Stomach smooth muscle (tissue), 2 donors: ENCODE measurements around the gene ERCC2.
"Not testable (repeated sequence)": the region's sequence is repeated elsewhere in the genome, so short reads cannot be mapped to it uniquely, and the experiment has no call there.

Experiments
- H3K27ac ChIP-seq: one replicate; pipeline ENCODE4 v1.7.0; 2013; ENCODE audit warnings: mild to moderate bottlenecking, low read length, inconsistent platforms
- H3K27me3 ChIP-seq, 2 donors: one replicate each; pipeline ENCODE4 v1.7.0; 2013; ENCODE audit warnings: low read length in 2 of 2; ENCODE audit not compliant: insufficient read depth in 2 of 2, control insufficient read depth in 1 of 2
- H3K36me3 ChIP-seq, 2 donors: one replicate each; pipeline ENCODE4 v1.7.0; 2013; ENCODE audit warnings: low read length in 2 of 2; ENCODE audit not compliant: control insufficient read depth in 2 of 2, insufficient read depth in 2 of 2
- H3K4me1 ChIP-seq: one replicate; pipeline ENCODE4 v1.7.0; 2013; ENCODE audit warnings: low read length; ENCODE audit not compliant: control insufficient read depth, insufficient read depth
- H3K4me3 ChIP-seq, 2 donors: one replicate each; pipeline ENCODE4 v1.7.0; 2013; ENCODE audit warnings: low read length in 2 of 2
- H3K9ac ChIP-seq, 2 donors: one replicate each; pipeline ENCODE4 v1.7.0; 2013; ENCODE audit warnings: low read length in 2 of 2, mild to moderate bottlenecking in 1 of 2
- H3K9me3 ChIP-seq, 2 donors: one replicate each; pipeline ENCODE4 v1.7.0; 2013; ENCODE audit warnings: low read length in 2 of 2; ENCODE audit not compliant: control insufficient read depth in 2 of 2
- donor health status: healthy.
- donor health status: Pancreatic carcinoma.

ERCC2 gene

DNA sequence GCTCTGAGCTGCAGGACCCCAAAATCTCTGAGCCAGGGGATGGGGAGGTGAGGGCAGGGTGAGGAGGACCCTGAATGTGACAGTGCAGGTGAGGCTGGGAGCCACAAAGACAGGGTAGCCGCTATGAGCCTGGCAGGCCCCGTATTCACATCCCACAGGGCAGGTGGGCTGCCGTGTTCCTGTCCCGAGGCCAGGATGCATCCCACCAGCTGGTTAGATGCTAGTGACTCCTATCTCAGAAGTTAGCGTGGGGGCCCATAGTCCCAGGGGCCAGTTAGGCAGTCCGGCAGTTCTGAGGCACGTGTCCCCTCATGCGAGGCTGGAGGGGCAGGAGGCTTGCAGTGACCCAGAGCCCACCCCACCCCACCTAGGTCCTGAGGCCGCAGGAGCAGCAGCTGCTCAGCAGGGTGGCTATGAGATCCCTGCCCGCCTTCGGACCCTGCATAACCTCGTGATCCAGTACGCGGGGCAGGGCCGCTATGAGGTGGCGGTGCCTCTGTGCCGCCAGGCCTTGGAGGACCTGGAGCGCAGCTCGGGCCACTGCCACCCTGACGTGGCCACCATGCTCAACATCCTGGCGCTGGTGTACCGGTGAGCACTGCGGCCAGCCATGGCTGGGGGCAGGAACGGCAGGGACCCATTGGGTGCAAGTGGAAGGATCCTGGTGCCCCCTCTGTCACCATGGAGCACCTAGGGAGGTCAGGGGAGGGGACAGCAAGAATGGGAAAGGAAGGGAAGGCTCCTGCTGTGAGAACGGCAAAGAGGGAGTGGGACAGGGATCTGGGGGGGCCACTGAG is 22.6 kb downstream of the ERCC2 start:
- no peak overlapping the region for H3K4me3 ChIP-seq
- no peak overlapping the region for H3K9ac ChIP-seq
- no peak overlapping the region for H3K27ac ChIP-seq
- H3K4me1 ChIP-seq: peaks cover 4% of the 10 kb centered on the region
- H3K36me3 ChIP-seq: peaks cover 0 to 9% of the 10 kb centered on the region in 2 donors
- H3K9me3 ChIP-seq: no peaks in the 10 kb centered on the region
- H3K27me3 ChIP-seq: peaks cover 16 to 23% of the 10 kb centered on the region in 2 donors

DNA sequence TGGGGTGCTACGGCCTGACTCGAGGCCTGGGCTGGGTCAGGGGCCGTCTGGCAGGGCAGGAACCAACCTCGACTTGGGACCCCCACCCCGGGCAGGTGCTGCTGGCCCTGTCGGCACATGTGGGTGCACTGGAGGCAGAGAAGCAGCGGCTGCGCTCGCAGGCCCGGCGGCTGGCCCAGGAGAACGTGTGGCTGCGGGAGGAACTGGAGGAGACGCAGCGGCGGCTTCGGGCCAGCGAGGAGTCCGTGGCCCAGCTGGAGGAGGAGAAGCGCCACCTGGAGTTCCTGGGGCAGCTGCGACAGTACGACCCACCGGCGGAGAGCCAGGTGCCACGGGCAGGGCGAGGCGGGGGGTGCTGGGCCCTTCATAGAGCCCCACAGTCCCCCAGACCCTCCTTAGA is 23.9 kb downstream of the ERCC2 start:
- no peak overlapping the region for H3K27ac ChIP-seq
- peaks cover 4% of the 10 kb centered on the region for H3K4me1 ChIP-seq
- no peak overlapping the region for H3K4me3 ChIP-seq
- H3K36me3 ChIP-seq: peaks cover 0 to 2% of the 10 kb centered on the region in 2 donors
- no peak overlapping the region for H3K9ac ChIP-seq
- H3K9me3 ChIP-seq: no peaks in the 10 kb centered on the region
- H3K27me3 ChIP-seq: peaks cover 21 to 28% of the 10 kb centered on the region in 2 donors

DNA sequence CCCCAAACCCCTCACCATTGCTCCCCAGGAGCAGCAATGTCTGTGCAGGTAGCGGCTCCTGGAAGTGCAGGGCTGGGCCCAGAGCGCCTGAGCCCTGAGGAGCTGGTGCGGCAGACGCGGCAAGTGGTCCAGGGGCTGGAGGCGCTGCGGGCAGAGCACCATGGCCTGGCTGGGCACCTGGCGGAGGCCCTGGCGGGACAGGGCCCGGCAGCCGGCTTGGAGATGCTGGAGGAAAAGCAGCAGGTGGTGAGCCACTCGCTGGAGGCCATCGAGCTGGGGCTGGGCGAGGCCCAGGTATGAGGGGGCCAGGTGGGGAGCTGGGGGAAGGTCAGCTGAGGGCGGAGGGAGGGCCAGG is 24.9 kb downstream of the ERCC2 start:
- Histone ChIP-seq H3K36me3 (no peaks in the 10 kb centered on the region), H3K4me1 (peaks cover 9% of the 10 kb centered on the region), H3K27me3 (peaks cover 24 to 33% of the 10 kb centered on the region in 2 donors), H3K27ac (no peak overlapping the region), H3K4me3 (no peak overlapping the region), H3K9ac (no peak overlapping the region), H3K9me3 (no peaks in the 10 kb centered on the region)

DNA sequence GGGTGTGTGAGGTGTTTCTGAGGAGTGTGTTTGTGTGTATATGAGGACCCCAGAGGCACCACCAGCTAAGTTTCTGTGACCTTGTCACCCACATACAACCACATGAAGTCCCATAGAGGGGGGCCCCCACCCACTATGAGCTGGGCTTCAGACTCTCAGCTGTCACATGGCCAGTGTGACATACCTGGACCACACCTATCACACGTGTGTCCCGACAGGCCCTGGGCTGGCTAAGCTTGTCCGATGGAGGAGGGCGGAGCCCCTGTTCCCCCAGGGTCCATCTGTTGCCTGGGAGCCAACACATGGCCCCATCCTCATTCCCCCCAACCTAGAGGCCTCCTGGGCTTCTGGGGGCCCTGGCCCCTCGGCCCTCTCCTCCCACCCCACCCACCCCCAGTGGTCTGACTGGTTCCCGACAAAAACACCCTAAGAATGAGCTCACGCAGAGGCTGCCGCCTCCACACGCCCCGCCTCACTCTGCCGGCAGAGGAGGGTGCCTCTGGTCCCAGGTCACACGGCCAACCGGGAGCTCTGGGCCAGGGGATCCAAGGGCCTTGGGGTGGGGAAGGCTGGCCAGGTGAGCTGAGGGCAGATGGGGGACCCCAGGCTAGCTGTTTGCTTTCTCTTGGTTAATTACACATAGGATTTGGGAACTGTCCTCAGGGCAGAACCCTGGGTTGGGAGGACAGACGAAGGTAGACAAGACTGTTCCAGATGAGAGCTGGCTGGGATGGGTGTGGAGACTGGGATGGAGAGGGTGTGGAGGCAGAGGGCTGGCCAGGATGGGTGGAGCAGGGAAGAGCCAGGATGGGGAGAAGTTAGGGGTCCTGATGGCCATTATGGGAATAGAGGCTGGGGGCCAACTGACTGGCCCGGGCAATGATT is 25.5 kb downstream of the ERCC2 start:
- no peak overlapping the region for H3K4me3 ChIP-seq
- H3K9me3 ChIP-seq: no peaks in the 10 kb centered on the region
- H3K27me3 ChIP-seq: peaks cover 29 to 40% of the 10 kb centered on the region in 2 donors
- H3K36me3 ChIP-seq: no peaks in the 10 kb centered on the region
- no peak overlapping the region for H3K9ac ChIP-seq
- peaks cover 12% of the 10 kb centered on the region for H3K4me1 ChIP-seq
- no peak overlapping the region for H3K27ac ChIP-seq

DNA sequence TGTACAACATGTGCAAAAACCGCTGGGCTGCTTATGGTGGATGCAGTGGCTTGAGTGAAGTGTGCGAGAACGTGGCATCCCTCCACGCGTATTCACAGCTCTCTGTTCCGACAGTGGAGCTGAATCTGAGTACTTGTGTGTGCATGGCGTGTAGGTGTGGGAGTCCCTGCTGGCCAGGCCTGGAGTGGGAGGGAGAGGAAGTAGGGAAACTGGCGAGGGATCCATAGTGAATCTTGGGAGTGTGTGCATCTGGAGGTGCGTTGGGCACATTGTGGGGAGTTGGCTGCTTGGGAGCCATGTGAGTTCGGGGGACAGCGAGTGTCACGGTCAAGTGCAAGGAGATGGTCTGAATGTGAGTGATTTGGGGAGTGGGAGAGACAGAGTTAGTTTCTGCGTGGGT is 27.5 kb downstream of the ERCC2 start:
- no peaks in the 10 kb centered on the region for H3K36me3 ChIP-seq
- H3K27me3 ChIP-seq: peaks cover 30 to 42% of the 10 kb centered on the region in 2 donors

DNA sequence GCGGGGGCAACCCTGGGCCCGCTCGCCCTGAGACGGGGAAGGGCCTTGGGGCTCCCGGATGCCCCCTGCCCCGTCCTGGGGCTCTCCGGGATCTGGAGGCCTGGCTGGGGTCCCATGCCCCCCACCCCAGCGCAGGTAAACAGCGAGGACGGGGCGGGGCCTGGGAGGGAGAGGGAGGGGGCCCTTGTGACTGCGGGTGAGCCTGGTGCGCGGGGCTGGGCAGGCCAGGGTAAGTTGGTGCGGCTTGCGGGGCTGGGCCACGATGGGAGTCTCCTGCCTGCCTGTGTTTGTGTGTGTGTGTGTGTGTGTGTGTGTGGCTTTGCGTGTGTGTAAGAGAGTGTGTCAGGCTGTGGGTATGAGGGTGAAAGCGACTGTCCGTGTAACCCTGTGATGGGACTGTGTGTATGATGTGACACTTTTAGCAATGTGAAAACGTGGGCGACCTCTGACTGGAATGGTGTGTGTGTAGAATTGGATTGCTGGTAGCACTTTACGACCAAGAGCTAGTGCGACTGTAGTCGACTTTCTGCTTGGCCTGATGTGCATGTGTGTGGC is 29.4 kb downstream of the ERCC2 start:
- H3K36me3 ChIP-seq: no peaks in the 10 kb centered on the region
- H3K27ac ChIP-seq: no peak overlapping the region
- peaks cover 13% of the 10 kb centered on the region for H3K4me1 ChIP-seq
- H3K4me3 ChIP-seq: no peak overlapping the region
- H3K27me3 ChIP-seq: peaks cover 23 to 28% of the 10 kb centered on the region in 2 donors
- H3K9me3 ChIP-seq: no peaks in the 10 kb centered on the region
- H3K9ac ChIP-seq: no peak overlapping the region

More for the DNA sequence above, 27.5 kb downstream of the ERCC2 start:
- Histone ChIP-seq H3K4me3 (no peak overlapping the region), H3K27ac (no peak overlapping the region), H3K4me1 (peaks cover 16% of the 10 kb centered on the region), H3K9me3 (no peaks in the 10 kb centered on the region), H3K9ac (no peak overlapping the region)

DNA sequence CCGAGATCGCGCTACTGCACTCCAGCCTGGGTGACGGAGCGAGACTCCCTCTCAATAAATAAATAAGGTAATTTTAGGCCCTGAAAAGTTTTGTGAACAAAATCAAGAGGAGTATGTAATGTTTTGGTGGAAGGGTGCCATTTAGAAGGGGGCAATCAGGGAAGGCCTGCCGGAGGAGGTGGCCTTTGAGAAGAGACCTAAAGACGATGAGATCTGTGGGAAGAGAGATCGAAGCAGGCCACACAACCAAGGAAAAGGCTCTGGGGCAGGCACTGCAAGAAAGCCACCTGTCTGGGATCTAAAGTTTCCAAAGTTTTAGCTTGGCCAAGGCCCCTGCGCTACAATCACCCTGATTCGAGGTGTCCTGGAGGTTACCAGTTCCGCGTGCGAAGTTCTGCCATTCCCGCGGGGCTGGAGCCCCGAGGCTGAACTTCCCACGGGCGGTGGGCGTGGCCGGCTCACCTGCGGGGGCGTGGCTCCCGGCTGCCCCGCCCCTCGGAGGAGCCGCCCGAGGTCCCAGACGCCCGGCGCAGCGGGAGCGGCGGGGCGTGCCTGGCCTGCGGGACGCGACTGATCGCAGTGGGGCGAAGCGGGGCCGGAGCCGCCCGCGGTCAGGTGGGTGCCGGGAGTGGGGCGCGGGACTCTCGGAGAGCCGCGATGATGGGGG is 30.0 kb downstream of the ERCC2 start, which contains the start of gene KLC3:
Gene KLC3 (plus strand): TSS at position 519 of the 667 bp plus-strand sequence. CDS start 4,792 bp downstream, outside the sequence.
- Histone ChIP-seq H3K27ac (no peak within 1 kb of the TSS), H3K4me3 (no peak within 1 kb of the TSS), H3K36me3 (no peaks in the 10 kb centered on the region), H3K4me1 (peaks cover 13% of the 10 kb centered on the region), H3K9ac (no peak within 1 kb of the TSS), H3K9me3 (no peaks in the 10 kb centered on the region), H3K27me3 (peaks cover 20 to 25% of the 10 kb centered on the region in 2 donors)

DNA sequence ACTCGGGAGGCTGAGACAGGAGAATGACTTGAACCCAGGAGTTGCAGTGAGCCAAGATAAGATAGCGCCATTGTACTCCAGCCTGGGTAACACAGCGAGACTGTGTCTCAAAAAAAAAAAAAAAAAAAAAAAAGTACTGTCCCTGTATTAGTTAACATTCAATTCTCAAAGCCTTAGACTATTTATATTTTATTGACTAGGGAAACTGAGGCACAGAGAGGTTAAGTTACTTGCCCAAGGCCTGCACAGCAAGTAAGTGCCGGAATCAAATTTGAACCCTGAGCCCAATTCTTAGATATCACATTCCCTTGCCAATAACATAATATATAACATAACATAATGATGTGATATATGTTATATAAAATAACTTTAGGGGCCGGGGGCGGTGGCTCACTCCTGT is 30.7 kb downstream of the ERCC2 start:
- H3K36me3 ChIP-seq: no peaks in the 10 kb centered on the region
- no peak overlapping the region for H3K9ac ChIP-seq
- H3K4me3 ChIP-seq: no peak overlapping the region

DNA sequence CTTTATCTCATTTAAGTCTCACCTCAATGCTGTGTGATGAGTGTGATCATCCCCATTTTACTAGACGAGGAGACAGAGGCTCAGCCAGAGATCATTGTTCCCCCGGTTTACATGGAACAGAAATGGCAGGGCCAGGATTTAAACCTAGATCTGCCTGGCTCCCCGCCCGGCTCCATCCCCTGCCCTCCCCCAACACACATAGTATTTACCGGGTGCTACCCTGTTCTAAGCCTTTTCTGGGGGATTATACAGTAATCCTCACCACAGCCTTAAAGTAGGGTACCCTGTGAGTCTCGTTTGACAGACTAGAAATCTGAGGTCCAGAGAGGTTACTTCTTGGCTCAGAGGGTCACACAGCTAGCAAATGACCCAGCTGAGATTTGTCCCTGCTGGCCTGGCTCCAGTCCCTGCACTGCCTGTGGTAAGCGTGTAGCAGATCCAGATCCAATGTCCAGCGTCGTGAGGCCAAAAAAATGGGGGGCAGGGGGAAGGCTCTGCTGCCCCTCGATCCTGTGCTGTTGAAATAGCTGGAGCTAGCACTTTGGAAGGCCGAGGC is 33.6 kb downstream of the ERCC2 start:
- no peak overlapping the region for H3K4me3 ChIP-seq

More for the DNA sequence above, 30.7 kb downstream of the ERCC2 start:
- Histone ChIP-seq H3K4me1 (peaks cover 13% of the 10 kb centered on the region), H3K27me3 (peaks cover 19 to 22% of the 10 kb centered on the region in 2 donors), H3K9me3 (no peaks in the 10 kb centered on the region), H3K27ac (no peak overlapping the region)

DNA sequence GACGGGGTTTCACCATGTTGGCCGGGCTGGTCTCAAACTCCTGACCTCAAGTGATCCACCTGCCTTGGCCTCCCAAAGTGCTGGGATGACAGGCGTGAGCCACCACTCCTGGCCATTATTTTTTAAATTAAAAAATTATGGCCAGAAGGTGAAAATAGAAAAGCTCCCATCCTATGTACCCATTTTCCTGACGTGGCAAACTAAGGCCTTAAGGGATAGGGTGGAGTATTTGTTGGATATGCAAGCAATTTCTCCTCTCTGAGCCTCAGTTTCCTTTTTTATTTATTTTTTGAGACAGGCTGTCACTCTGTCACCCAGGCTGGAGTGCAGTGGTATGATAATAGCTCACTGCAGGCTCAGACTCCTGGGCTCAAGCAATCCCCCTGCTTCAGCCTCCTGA is 35.5 kb downstream of the ERCC2 start:
- H3K9ac ChIP-seq, H3K9me3 ChIP-seq, H3K4me3 ChIP-seq, H3K27ac ChIP-seq, H3K27me3 ChIP-seq, H3K4me1 ChIP-seq, H3K36me3 ChIP-seq: not testable (repeated sequence)

More for the DNA sequence above, 33.6 kb downstream of the ERCC2 start:
- H3K9me3 ChIP-seq: no peaks in the 10 kb centered on the region
- peaks cover 13 to 16% of the 10 kb centered on the region in 2 donors for H3K27me3 ChIP-seq
- H3K36me3 ChIP-seq: no peaks in the 10 kb centered on the region
- H3K9ac ChIP-seq: no peak overlapping the region
- H3K4me1 ChIP-seq: peaks cover 13% of the 10 kb centered on the region
- no peak overlapping the region for H3K27ac ChIP-seq
